Left ventricle myocardium superior (tissue), 1 donor: ENCODE results near the gene RAB3GAP2. TPM values are rescaled to one million over a fixed set of nuclear protein-coding genes. Genes with fewer than 3 reads are reported as not detected.
"Not testable (repeated sequence)": the region's sequence is repeated elsewhere in the genome, so short reads cannot be mapped to it uniquely, and the experiment has no call there.

ENCODE experiments used
- ATAC-seq: fragments of 200-7000 bp; cut with Tn5 transposase; one replicate; pipeline ENCODE4 v1.9.1; 2020; ENCODE audit warnings: mild to moderate bottlenecking, moderate library complexity
- DNase-seq: peaks from one replicate; pipeline ENCODE4 v3.0.0-alpha.2; 2020
- intact Hi-C: fragments of 100-400 bp; cut with micrococcal nuclease; formaldehyde crosslinking; loops from one replicate; pipeline ENCODE4 v1.11.0; 2022
- total RNA-seq: library from RNA; stranded (reverse); fragmentation: NEBNext Ultra II Directional; extraction: Animal tissue kit (Norgen Biotek cat#: 25700); gene quantifications from one replicate; pipeline ENCODE4 v1.2.1, GENCODE V29; 2021
- donor health status: DM: no; HTN: yes; CAD: no; lungs with severe emphysema.

RAB3GAP2 gene
- total RNA-seq, 1 donor from 2014 or later = 25.9 TPM

DNA sequence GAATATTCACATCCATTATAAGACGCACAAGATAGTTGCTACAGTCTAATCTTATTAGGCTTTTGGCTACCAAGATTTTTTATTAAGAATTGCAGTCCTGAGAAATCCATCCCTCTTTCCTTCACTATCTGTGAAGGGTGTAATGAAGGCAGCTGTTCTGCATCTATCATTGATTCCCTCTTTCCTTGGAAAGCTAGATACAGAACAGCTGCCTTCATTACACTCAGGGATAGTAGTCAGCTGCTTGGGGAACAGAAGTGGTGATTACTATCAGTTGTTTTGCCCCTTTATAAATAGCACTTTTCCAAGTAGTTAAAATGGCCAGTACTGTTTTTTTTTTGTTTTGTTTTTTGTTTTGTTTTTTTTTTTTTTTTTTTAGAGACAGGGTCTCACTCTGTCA is 108.1 kb downstream of the RAB3GAP2 start:
- ATAC-seq = peak; percentile 76

DNA sequence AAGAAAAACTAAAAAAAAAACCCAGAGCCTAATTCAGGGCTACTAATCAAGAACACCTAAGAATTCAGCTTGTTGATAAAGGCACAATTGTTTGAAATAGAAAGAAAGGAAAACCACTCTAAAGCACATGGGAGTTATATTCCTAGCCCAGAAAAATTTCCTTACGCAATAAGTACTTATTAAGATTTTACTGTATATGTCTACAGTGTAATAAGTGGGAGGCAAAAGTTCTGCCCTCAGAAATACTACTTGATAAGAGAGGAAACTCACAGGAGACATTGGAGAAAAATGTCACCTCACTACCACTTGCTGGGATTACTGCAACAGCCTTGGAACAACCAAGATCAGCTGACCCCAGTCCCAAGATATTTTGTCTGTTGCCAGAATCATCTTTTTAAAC is 112.2 kb downstream of the RAB3GAP2 start:
- DNase-seq = no peak
- ATAC-seq = no peak
- intact Hi-C loops = no loop called here

More for the DNA sequence above, 108.1 kb downstream of the RAB3GAP2 start:
- intact Hi-C loops = no loop called here
- no peak for DNase-seq

DNA sequence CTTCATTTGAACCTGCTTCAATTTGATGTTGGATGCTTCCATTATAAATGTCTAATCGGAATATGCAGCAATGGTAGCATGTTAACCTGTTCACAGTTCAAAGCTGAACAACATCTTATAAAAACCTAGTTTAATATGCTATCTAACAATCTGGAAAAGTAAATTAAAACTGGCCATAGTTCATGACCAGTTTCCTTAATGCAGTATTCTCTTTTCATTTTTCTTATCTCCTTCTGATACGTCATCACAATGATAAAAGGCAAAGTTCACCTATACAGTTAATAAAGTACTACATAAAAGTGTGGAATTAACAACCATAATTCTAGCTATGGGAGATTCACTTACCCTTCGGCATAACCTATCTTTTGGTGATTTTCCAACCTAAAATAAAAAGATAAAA is 113.2 kb downstream of the RAB3GAP2 start:
- no peak for ATAC-seq
- intact Hi-C loops = no loop called here
- DNase-seq = no peak

DNA sequence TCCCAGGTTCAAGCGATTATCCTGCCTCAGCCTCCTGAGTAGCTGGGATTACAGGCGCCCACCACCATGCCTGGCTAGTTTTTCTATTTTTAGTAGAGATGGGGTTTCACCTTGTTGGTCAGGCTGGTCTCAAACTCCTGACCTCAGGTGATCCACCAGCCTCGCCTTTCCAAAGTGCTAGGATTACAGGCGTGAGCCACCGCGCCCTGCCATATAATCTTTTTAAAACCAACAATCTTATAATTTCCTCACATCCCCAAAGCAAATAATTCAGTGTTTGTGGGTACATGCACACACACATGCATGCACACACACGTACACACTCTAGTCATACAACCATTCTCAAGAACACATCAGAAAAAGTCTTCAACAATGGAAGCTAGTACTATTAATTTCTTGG is 113.7 kb downstream of the RAB3GAP2 start:
- ATAC-seq, DNase-seq, intact Hi-C loops: not testable (repeated sequence)

DNA sequence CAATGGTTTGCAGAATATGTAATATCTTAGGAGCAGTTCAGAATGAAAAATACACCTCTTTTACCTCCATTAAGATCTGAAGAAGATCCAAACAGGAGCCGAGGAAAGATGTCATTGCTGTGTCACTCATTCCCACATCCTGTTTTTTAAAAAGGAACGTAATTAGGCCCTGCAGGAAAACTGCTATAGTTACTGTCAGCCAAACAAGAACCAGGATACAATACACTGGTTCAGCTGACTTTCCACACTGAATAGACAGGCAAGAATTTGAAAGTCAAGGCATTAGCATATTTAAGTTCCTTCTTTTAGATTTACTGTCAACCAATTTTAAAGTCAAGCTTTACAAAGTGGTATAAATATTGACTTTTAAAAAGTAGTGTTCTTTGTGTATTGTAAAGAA is 114.5 kb downstream of the RAB3GAP2 start:
- no peak for ATAC-seq
- intact Hi-C loops = no loop called here
- DNase-seq = no peak

DNA sequence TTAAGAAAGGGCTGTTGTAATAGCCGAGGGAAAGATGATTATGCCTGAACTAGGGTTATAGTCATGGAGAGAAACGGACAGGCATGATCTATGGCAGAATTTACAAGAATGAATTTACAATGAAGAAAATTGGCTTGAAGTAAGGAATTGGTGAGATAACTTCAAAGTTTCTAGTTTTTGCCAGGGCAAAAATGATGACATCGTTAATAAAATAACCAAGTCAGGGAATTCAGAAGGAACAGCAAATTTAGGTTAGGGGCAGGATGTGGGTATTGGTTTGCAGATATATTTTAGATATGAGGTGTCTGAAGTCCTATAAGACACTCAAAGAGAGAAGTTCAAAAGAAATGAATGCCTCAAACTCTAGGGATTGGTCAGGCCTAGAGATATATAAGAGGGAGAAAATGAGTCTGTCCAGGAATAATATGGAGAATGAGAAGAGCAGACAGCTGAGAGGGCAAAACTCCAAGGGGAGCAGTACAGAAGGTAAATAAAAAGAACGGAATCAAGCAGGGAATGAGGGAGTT is 115.6 kb downstream of the RAB3GAP2 start:
- DNase-seq = no peak
- intact Hi-C loops = no loop called here
- no peak for ATAC-seq

DNA sequence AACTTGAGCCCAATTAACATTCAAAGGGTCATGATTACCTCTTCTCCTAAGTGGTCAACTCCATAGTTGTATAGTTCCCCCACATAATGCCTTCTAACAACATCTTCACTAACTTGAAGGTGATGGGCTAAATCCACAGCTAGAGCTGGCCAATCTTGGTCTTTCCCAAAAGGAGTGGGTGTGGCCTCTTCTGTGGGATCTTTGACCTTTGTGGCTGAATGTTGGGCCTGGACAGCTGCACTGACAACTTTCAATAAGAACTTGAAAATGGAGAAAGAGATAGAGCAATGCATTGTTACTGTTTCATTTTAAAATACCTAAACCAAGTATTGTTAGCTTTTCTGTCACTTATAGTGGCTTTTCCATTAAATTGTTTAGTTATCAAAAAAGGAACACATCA is 119.1 kb downstream of the RAB3GAP2 start:
- intact Hi-C loops = no loop called here
- ATAC-seq = no peak
- DNase-seq = no peak

DNA sequence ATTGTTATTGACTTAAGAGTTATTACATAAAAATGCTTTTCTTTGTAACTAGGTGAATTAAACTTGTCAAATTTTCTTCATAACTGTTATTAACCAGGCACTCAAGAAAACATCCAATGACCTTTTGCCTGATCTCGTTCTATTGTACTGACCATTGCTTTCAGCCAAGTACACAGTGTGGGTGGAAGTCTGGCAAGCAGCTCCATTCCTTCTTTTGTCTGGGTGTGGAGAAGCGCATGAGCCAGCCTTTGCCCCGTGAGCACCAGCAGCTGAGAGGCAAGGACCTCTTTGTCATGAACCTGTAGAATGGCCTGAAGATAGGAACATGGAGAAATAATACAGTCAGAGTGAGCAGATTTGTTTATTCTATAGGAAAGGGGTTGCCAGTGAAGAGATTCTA is 120.8 kb downstream of the RAB3GAP2 start:
- ATAC-seq = peak; percentile 92
- DNase-seq = peak; percentile 45
- intact Hi-C loops = no loop called here

DNA sequence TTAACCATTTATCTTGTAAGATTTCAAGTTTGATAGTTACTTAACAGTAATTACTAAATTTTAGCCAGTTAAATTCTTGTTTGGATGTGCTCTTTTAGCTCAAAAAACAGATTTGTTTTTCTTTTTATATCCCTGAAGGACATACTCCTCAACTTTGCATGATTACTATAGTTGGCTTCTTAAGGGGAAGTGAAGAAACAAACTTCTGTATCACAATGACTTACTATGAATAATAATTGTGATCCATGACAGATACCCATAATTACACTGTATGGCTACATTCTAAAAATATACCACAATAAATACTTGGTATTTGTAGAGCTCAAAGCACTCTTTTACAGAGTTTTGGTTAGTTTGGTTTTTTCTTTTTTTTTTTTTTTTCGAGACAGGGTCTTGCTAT is 122.5 kb downstream of the RAB3GAP2 start:
- intact Hi-C loops = no loop called here
- no peak for DNase-seq
- no peak for ATAC-seq

DNA sequence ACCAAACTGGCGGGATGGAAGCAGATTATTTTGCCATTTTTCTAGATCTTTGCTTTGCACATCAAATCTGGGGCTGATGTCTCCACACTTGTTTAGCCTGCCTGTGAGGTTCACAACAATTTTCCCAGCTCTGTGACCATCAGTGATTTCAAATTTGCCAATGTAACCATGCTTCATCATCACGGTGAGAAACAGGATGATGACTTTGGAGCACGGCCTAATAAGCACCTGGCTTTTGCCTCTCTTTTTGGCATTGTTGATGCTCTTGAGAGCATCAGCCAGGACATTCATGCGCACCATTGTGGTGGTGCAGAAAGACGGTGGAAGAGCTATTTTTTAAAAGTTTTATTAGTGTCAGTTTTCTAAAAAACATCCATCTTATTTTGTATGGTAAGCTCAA is 128.2 kb downstream of the RAB3GAP2 start:
- no peak for ATAC-seq
- DNase-seq = no peak
- intact Hi-C loops = no loop called here

DNA sequence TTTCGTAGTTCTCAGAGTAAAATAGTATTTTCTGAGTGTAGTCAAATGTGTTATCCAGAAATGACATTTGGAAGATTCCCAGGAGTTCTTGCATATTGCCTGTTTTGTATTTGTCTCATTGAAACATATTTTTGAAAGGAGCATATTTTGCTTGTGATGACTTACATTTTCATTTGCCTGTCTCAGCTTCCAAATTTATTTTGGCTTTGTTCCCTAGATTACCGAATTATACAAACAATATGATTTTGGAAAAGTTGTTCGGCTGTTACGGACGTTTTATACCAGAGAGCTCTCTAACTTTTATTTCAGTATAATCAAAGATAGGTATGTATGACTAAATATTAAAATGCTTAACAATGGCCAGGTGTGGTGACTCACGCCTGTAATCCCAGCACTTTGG is 132.3 kb downstream of the RAB3GAP2 start:
- DNase-seq (no peak), ATAC-seq (peak; percentile 22)
- intact Hi-C loops = no loop called here

DNA sequence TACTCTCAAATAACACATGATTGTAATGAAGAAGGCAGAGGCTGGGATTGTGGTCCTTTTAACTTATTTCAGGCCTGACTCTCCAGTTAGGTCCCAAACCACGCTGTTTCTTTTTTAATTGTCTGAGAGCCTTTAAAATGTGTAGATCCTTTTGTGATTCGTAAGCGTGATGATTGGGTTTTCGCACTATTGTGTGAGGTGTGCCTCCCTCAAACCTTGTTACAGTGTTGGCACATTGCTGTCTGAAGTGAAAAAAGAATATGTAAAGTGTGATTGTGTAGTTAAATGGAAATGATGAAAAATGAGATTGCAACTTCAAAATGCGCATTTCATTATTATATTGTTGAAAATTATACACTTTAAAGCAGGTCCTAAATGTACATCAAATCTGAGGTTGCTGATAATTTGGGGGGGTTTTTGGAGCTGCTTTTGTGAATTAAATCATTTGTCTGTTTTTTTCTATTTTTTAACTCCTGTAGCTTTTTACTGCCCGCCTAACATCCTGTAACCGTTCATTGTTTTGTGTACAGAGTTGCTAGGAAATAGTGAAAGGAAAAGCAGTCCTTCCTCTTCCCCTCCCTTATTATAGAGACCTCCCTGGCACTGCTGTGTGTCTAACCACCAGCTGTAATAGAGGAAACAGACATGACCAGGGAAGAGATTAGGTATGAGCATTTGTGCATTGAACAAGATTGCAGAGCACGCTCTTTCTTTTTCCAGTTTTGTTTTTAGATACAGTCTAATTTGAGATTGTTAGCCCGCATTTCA is 135.1 kb downstream of the RAB3GAP2 start:
- intact Hi-C loops = no loop called here
- ATAC-seq (peak; percentile 91), DNase-seq (no peak)

DNA sequence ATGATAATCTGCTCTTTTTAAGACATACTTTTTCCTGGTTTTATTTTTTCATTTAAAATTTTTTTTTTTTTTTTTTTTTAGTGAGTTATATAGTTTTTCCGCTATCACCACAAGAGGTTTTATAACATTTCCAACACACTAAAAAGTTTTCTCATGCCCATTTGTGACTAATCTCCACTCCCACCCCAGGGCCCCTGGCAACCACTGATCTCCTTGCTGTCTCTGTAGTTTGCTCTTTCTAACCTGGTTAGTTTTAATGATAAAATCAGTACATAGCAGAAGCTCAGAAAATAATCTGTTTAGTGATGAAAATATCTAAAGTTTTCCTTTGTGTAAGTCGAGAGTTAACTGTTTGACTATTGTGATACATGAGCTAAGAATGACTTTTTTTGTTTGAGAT is 136.5 kb downstream of the RAB3GAP2 start:
- intact Hi-C loops = no loop called here

DNA sequence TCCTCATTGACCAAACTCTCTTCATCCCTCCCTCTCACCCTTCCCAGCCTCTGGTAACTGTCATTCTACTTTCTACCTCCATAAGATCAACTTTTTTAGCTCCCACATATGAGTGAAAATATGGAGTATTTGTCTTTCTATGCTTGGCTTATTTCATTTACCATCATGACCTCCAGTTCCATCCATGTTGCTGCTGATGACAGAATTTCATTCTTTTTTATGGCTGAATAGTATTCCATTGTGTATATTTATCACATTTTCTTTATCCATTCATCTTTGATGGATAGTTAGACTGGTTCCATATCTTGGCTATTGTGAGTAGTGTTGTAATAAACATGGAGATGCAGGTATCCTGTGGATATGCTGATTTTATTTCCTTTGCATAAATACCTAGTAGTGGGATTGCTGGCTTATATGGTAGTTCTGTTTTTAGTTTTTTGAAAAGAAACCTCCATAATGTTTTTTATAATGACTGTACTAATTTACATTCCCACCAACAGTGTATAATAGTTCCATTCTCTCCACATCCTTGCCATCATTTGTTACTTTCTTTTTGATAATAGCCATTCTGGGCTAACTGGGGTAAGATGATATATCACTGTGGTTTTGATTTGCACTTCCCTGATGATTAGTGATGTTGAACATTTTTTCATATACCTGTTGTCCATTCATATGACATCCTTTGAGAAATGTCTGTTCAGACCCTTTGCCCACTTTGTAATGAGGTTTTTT is 142.6 kb downstream of the RAB3GAP2 start:
- intact Hi-C loops = no loop called here
- DNase-seq (no peak), ATAC-seq (no peak)

More for the DNA sequence above, 136.5 kb downstream of the RAB3GAP2 start:
- DNase-seq (no peak), ATAC-seq (no peak)

DNA sequence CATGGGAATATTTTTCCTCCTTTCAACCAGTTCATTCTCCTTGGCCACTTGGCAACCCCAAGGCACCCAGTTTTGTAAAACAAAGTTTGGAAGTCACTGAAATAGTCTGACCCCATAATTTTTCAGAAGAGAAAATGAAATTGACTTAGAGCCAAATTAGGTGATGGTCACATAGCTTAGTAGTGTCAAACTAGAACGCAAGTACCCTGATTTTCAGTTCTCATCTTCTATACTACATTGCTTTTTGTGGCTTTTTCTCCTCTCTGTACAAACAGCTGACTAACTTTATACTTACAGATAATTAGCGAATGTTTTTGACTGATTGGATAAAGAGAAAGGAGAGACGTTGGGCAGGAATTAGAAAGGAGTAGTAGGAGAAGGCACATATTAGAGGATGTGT is 145.2 kb downstream of the RAB3GAP2 start:
- ATAC-seq = no peak

DNA sequence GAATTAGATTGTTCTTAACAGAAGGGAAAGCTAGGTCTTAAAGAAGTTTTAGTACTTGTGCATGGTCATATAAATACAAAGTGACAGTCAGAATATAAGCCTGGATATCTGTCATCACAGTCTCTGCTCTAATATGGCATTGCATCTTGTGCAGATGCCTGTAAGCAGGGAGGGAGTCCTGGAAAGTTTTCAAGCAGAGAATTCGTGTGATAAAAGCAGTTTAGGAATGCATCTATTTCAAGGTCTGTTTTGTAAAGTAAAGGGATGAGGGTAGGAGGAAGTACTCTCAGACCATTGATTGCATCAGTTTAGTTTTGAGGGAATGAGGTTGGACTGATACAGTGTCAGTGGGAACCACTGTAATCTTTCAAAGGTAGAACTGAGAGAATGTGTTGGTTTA is 147.7 kb downstream of the RAB3GAP2 start:
- intact Hi-C loops = no loop called here
- DNase-seq = no peak
- no peak for ATAC-seq

More for the DNA sequence above, 145.2 kb downstream of the RAB3GAP2 start:
- intact Hi-C loops = no loop called here
- no peak for DNase-seq

DNA sequence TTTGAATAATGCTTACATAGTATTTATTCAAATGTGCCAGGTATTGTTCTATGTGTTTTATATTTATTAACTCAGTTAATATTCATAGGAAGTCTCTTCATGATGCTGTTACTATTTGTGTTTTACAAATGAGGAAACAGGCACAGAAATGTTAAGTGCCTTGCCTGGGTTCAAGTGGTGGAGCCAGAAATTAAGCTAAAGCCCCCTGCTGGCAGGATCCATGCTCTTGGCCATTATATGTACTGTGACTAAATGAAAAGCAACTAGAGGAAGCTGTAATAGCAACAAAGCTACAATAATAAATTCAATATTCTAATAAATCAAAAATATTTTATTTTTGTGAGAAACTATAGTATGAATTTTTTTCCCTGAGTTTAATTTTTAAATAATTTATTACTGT is 148.4 kb downstream of the RAB3GAP2 start:
- intact Hi-C loops = no loop called here
- DNase-seq = no peak
- no peak for ATAC-seq

DNA sequence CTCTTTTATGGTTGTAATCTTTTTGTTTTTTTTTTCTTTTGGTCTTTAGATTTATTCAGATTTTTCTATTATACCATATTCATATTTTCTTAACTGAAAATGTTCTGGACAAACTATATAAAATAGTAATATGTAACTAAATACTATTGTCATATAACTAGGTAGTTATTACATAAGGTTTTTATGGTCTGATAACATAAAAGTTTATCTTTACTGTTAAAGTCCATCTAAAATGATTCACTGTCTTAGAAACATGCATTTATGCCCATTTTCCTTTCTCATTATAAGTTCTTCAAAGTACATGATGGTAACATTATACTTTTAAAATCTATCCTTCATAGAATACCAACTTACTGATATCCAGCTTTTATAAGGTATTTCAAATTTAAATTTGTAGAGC is 149.2 kb downstream of the RAB3GAP2 start:
- intact Hi-C loops = no loop called here
- no peak for DNase-seq
- ATAC-seq = no peak

DNA sequence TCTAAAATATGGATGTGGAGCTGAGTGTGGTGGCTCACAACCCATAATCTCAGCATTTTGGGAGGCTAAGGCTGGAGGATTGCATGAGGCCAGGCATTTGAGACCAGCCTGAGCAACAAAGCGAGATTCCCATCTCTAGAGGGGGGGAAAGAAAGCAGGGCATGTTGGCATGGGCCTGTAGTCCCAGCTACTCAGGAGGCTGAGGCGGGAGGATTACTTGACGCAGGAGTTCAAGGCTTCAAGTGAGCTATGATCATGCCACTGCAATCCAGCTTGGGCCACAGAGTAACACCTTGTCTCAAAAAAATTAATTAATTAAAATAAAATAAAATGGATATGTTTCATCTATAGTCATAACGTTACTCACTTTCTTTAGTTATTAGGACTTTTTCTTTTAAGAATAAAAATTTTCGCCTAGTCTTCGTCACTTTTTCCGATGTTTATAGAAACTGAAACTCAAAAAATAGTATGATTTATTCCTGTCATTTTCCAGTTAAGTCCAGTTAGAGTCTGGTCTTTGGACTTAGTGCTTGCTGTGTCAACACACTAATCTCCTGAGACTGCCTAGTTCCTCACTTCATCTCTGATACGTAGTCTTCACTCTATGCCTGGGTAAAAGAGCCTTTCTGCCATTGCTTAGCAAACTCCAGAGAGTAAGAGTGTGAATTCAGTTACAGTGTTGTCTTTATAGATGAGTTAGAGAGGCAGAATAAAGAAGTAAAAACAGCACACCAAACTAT is 150.3 kb downstream of the RAB3GAP2 start:
- DNase-seq (no peak), ATAC-seq (peak; percentile 50)
- intact Hi-C loops = no loop called here

DNA sequence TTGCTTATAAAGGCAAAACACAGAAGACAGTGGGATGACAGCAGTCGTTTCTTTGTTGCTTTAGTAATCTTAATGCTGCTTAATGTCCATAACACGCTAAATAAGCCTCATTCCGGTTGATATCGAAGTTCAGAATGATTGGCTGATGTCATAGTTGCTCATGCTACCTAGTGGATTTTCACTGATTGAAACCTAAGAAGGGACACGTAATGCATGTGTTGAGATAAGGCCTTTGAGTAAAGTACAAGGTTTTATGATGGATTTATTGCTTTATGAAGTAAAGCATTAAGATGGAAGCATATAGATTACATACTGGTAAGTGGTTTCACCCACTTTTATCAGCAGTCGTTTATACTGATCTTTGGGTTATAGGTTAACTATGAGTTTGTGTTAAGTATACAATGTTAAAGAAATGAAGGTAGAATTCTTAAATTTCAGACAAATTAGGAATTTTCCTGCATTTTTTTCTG is 153.2 kb downstream of the RAB3GAP2 start:
- ATAC-seq (no peak), DNase-seq (no peak)
- intact Hi-C loops = no loop called here
